Measurements from ENCODE around the gene SLC22A9. TPM values are rescaled to one million over a fixed set of nuclear protein-coding genes. Genes with fewer than 3 reads are reported as not detected.

Gene SLC22A9
- total RNA-seq, 1 donor from 2014 or later = 2.2 TPM

- no peak for DNase-seq (ENCODE audit: low spot score)
These were observed 74.6 kb downstream of the SLC22A9 start for GRCh38 chr11:63444160-63444559.

GRCh38 chr11:63445118-63445517 is 75.5 kb downstream of the SLC22A9 start:
- no peak for DNase-seq (ENCODE audit: low spot score)

- no peak for DNase-seq (ENCODE audit: low spot score)
These were observed 76.1 kb downstream of the SLC22A9 start for GRCh38 chr11:63445720-63446119.

- no peak for DNase-seq (ENCODE audit: low spot score)
These were observed 79.1 kb downstream of the SLC22A9 start for GRCh38 chr11:63448646-63449045.

GRCh38 chr11:63459586-63459985 is 90.0 kb downstream of the SLC22A9 start:
- no peak for DNase-seq (ENCODE audit: low spot score)

Other genes starting within 250 kb of the SLC22A9 start
- not detected for gene SLC22A24, start 225.6 kb upstream of the SLC22A9 start, total RNA-seq (ENCODE audit: insufficient read depth, low replicate concordance)
- gene SLC22A25, start 126.2 kb upstream of the SLC22A9 start, total RNA-seq (ENCODE audit: insufficient read depth, low replicate concordance) = not detected
- not detected for gene PLAAT5, start 121.4 kb downstream of the SLC22A9 start, total RNA-seq (ENCODE audit: insufficient read depth, low replicate concordance)
- 0.48 TPM for gene LGALS12, start 136.3 kb downstream of the SLC22A9 start, total RNA-seq (ENCODE audit: insufficient read depth, low replicate concordance)
- not detected for gene PLAAT4, start 167.0 kb downstream of the SLC22A9 start, total RNA-seq (ENCODE audit: insufficient read depth, low replicate concordance)
- gene PLAAT2, start 193.6 kb downstream of the SLC22A9 start, total RNA-seq (ENCODE audit: insufficient read depth, low replicate concordance) = not detected
- gene PLAAT3, start 244.6 kb downstream of the SLC22A9 start, total RNA-seq (ENCODE audit: insufficient read depth, low replicate concordance) = 7.5 TPM

Data from umbilical cord (tissue), 2 donors.